GM18870 (cell line): ENCODE measurements around the gene SP2.

Experiments used
- ATAC-seq: cut with Tn5 transposase; IDR thresholded peaks from one replicate; pipeline ENCODE4 v1.9.1; 2021; ENCODE audit warnings: moderate library complexity; ENCODE audit not compliant: unreplicated experiment

The SP2 gene

DNA sequence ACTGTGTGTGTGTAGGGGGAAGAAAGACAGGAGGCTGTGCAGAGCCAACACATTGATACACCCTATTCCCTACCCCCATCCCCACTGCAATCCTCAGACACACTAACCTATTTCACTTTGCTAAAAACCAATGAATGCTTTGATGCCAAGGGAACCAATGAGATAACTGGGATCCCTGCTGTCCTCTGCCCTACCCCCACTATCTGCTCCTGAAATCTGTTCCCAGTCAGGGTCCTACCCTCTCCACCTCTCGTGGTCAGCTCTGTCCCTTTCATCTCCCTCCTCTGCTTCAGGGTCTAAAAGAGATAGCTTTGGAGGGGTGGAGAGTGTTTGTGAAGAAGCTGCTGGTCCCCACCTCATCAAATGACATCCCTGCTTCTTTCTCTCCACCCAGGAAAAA is 26.0 kb upstream of the SP2 start:
- ATAC-seq, result no peak

DNA sequence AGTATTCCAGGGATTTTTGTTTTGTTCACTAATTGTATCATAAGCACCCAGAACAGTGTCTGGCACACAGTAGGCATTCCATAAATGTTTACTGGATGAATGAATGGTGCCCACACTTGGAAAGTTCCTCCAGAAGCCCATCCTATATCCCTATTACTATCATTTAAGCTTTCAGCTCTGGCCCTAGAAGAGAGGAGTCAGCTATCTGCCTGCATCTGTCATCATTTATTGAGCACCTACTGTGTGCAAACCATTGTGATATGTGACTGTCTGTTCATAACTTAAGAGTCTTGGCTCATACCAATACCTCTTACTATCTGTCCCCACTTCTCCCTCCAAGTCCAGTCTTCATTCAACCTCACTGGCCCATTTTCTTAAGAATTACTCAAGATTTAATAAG is 25.0 kb upstream of the SP2 start:
- ATAC-seq, result no peak

DNA sequence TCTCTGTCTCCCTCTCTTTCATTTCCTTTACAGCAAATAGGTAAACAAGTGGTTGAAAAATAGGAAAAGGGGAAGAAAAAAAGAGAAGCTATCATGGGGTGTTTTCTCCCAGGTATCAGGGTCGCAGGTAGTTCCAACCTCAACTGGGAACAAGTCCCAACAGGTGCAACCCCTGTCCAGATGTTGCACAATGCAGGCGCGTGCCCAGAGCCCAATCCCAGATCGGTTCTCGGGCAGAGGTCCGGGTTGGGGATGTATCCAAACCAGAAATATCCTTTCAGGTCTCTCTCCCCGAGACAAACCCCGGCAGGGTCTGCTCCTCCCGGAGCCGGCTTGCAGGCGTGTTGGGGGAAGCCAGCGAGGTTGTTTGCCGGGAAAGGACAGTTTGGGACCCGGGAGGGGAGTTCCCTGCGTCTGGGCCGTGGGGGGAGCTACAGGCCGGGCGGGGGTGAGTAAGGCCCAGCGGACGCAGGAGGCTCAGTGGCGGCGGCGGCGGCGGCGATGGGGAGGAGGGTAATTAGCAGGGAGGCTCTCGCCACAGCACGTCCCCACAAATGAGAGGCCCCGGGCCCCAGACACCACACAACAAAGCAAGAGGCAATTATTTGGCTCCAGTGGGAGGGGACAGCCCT is 23.9 kb upstream of the SP2 start:
- no peak for ATAC-seq

DNA sequence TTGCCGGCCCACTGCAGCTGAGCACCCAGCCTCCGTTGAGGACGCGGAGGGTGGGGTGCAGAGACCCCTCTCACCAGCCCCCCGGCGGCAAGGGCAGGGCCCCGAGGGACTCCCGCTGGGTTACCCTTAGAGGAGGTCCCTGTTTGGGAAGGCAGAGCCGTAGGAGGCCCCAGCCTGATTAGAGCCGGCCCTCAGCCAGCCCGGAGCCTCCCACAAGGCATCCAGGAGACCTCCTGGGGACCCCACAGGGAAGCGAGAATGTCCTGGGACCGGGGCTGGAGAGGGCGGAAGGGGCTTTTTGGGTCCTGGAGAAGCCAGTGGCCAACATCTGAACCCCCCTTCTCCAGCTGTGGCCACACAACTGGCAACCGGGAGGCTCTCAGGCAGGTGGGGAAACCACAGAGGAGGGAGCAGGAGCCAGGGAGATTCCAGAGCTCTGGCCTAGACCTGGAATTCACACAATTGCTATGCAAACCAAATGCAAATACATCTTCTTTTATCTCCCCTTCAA is 23.3 kb upstream of the SP2 start:
- no peak for ATAC-seq

DNA sequence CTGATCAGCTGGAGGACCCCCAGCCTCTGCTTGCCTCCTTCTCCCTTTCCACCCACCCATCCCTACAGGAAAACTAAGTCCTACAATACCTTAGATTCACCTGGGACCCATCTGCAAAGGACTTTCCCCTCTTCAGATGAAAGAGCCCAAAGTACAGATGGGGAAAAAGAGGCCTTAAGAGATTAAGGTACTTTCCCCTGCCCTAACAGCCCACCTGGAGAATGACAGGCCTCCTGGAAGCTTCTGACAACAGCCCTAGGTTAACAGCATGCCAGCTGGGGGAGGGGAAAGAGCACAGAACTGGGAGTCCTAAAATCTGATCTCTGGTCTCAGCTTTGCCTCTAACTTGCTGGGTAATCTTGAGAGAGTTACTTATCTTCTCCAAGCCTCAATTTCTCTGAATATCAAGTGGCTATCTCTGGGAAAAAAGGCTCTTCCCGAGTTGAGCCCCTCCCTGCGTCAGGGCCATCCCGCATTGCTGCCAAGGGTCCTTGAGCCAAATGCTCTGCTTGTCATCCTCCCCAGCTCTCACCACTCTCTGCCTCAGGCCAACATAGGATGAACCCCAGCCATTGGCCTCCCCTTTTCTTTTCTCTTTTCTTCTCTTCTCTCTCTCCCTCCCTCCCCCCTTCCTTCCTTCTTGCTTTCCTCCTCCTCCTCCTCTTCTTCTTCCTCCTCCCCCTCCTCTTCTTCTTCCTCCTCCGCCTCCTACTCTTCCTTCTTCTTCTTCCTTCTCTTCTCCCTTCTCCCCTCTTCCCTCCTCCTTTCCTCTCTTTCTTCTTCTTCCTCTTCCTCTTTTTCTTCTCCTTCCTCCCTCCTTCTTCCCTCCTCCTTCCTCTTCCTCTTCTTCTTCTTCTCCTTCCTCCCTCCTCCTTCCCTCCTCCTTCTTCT is 22.6 kb upstream of the SP2 start:
- ATAC-seq, result no peak

DNA sequence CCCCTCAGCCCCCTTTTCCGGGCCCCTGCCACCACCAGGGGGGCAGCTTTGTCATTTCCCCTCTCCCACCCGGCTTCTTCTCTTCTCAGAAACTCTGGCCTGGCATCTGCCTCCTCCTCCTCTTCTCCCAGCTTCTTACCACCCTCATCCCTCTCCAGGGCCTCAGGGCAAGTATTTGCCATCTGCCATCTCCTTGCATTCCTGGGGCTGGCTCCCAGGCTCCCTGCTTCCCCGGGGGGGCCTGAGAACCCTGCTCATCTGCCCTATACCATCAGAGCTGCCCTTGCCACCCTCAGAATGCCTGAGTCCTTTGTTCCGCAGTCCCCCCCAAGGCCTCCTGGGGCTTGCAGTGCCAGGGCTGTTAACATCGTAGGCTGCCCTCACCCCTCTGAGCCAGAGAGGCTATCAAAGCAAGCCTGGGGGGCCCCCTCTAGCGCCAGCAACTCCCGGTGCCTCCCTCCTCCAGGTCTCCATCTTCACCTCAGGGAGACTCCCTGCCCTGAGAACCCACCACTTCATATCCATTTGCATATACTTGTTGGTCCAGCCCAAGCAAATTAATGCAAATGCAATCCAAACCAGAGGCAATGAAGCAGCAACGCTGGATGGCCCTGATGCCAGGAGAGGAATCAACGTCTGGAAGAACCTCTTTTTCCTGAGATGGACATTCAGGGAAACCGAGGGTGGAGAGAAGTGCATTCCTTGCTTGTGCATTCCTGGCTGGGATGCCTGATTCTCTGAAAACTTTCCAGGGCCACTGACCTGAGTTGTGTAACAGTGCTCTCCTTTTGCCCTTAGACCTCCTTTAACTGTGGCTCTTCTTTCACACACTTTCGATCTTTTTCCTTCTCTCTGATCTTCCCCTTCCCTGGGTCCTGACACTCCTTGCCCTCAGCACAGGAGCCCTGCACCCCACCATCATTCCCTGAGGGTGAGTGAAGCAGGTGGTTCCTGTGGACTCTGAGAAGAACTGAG is 20.7 kb upstream of the SP2 start:
- no peak for ATAC-seq

DNA sequence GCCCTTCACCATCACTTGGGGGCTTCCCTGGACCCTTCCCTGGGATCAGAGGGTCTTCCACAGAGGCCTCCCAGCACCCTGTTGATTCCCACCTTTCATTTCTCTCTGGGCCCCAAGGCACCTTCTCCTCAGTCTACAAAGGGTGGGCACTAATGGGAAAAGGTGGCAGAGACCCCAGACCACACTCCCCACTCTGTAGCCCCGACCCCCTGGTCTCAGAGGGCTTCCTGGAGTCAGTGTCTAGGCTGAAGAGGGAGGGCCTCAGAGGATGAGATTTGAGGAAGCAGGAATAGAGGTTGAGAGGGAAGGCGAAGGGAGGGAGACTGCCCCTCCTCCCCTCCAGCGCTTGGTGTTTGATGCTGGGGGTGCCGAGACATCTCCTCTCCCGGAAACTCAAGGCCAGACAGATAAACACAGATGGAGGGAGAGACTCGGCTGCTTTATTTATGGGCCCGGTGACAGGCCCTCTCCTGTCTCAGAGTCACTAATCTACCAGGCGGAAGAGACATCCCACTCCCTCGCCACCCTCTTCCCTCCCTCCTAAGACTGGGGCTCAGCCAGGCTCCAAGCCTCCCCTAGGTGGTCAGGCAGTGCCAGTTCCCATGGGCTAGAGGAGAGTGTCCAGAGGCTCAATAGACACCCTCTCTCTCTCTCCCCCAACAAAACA is 18.5 kb upstream of the SP2 start:
- no peak for ATAC-seq

DNA sequence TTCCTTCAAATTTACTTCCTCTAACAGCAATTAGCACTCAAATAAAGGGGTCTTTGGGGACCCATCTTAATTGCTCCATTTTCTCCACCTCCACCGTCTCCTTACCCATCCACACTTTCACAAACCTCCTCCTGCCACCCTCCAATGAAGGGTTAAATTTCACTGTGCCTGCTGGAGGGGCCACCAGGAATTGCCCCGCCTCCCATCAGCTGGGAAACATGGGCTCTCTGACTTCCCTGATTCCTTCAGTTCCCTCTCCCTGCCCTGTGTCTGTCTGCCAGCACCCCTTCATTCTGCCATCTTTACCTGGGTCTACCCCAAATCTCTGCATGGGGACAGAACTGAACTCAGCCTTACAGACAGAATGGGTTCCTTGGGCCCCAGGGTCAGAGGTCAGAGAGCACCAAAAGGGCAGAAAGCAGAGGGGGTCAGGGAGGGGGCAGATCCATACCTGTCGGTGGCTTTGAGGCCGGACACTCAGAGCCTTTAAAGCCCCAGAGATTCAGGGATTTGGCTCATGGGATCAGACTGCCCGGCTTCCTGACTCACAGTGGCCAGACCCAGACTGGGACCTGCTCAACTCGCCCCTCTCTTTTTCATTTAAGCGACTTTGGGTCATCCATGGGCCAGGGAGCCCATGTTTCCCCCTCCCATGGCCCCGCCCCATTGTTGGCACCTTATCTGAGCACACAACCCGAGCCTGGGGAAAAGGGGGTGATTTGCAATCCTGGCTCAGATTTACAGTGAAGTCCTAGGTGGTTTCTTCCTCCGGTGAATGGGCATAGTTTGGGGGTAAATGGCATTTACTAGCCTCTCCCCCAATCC is 17.6 kb upstream of the SP2 start:
- no peak for ATAC-seq

DNA sequence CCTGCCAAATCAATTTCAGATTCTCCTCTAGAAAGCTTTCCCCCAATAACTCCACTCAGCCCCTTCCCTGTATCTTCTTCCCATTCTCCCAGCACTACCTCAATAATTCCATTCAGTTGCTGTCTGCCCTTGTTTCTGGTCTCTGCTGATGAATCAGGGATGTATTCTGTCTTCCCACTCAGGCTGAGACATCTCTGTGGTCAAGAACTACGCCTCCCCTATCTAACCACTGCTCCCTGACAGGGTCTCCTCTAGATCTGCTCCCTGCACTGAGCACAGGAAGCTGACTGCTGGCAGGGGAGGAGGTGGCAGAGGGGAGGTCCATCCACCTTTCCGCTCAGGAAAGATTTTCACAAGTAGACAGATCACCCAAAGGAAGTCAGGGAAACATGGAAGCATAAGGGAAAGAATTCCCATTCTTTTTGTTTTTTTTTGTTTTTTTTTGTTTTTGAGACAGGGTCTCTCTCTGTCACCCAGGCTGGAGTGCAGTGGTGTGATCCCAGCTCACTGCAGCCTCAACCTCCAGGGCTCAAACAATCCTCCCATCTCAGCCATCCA is 16.9 kb upstream of the SP2 start:
- no peak for ATAC-seq

DNA sequence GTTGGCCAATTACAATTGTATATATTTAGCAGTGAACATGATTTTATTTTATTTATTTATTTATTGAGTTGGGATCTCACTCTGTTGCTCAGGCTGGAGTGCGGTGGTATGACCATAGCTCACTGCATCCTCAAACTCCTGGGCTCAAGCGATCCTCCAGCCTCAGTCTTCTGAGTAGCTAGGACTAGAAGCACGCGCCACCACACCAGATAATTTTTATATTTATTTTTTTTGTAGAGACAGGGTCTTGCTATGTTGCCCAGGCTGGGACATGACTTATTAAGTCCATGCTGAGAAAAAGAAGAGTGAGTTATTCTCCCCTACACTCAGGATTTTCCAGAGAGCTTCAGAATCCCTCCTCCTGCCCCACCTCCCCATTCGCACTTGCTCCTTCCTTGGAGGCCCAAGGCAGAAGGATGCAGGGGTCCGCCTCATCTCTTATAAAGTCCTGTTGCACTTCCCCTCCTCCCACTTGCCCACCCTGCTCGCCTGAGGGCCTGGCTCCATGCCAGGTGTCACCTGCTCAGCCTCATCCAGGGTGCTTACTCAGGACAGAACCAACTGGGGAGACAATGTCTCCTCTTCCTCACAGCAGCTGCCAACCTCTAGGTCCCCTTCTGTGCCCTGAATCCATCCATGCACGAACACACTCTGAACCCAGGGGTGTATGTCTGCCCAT is 16.1 kb upstream of the SP2 start:
- no peak for ATAC-seq

DNA sequence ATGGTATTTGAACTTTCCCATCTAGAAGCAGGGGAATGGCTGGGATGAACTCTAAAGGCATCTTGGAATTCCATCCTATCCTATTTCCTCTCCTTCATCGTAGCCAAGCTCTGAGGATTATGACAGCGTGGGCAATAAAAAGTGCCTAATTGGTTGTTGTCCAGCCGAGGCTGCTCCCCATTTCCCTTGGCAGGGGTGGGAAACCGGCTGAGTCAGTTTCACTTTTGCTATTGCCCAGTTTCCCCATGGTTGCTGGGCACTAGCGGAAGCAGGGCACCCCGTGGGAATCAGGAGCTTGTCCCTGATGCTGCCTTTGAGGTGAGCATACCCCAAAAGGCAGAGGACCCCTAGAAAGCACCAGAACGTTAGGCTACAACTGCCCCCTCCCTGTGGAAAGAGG is 13.8 kb upstream of the SP2 start:
- ATAC-seq, result no peak

DNA sequence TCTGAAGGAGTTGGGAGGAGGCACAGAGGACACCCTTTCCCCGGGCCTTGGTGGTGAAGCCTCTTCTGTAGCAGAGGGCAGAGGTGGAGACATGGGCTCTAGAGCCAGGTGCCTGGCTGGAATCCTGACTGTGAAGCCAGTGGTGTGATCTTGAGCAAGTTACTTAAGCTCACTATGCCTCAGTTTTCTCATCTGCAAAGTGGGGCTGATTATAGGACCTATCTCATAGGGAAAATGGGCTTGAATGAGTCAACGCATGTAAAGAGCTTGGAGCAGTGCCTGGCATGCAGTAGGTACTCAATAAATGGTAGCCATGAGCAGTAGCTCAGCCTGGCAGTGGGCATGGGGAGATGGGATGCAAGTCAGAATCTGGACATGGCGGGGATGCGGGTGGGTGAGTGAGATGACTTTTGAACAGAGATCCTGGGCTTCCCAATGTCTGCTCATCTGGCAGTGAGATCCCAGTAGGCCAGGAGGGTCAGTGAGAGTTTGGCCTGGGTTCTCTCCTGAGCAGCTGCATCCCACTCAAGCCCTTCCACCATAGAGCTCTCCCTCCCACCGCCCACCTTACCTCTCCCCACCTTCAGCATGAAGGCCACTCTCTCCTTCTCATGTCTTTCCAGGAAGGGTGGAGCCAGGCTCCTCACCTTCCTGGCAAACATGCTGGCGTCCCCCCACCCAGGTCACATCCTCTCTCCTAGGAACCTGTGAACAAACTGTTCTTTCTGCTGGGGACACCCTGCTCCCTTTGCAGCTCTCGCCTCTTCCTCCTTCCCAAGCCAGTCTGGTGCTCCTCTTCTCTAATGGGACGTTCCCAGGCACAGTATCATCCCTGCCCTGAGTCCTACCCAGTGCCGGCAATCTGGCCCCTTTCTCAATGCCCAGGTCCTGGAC is 13.1 kb upstream of the SP2 start:
- no peak for ATAC-seq

DNA sequence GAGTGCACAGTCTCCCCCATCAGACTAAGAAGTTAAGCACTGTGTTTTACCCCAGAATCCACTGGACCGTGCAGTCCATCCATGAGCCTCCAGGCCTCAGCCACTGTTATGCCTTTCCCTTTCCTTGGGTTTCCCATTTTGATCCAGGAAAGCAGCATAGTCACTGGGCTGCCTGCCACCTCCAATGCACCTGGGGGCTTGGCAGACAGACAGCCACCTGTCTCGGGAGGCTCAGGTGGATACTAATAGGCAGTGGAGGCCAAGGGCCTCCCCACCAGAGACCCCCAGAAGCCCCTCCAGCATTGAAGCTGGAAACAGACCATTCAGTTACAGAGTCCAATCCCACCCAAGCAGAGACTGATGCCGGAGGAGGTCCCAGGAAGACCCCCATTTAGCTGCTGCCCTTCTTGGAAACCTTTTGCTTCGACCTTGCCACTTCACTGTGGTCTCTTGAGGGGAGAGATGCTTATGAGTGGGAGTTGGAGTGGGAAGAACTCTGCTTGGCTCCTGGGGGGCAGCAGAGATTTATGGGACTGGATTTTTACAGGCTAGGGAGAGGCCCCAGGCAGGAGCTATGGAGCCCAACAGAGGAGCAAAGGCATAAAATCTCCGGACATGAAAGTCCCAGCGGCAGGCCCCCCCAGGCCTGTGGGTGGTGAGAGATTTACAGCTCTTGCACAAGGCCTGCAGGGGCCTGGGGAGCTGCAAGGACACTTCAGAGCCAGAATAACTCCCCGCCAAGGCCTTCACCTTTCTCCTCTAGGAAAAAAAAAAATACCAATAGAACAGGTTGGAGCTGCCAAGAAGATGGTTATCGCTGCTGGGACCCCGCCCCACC is 12.2 kb upstream of the SP2 start:
- ATAC-seq, result no peak

DNA sequence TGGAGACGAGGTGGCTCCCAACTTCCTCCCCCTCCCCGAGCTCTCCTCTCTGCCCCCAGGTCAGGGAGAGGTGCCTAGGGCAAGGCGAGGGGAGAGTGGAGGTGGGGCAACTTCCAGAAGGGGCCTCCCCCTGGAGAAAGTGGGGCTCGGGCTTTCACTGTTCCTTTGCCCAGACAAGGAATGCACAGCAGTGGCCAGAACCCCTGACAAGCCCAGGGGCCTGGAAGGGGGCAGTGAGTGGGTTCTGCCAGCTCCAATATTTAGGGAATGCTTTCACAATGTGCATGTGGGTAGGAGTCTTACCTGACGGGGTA is 11.7 kb upstream of the SP2 start:
- ATAC-seq, result no peak

DNA sequence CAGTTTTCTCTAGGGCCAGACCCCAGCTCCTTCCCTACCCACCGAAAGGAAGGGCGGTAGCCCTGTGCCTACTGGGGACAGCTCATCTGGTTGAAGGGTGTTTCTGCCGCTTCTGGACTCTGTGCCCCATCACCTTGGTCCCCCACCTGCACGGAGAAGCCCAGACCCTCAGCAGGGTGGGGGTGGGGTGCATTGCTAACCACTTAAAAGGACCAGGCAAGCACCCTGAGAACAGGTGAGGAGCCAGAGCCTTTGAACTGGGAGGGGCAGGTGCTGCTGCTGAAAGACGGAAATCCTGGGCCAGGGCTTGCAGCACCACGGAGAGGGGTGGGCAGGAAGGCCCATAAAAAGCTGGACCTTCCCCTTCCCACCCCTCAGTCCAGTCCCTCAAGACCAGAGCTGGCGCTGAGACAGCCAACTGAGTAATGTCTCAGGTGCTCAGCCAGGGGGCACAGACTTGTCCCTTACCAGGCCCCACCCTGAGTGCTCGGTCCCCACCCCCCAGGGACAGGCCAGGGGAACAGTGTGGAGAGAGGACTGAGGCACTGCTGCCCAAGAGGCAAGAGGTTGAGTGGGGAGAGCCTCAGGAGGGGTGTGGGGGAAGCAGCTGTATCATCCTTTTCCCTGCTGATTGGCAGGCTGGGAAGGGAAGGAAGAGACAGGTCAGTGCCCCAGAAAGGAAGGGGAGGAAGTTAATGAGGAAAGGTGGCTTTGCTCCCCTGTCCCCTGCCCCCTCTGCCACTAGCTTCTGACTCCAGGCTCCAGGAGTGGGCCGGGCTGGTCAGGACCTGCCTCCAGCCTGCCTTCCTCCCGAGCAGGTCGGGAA is 10.9 kb upstream of the SP2 start:
- ATAC-seq, result no peak

DNA sequence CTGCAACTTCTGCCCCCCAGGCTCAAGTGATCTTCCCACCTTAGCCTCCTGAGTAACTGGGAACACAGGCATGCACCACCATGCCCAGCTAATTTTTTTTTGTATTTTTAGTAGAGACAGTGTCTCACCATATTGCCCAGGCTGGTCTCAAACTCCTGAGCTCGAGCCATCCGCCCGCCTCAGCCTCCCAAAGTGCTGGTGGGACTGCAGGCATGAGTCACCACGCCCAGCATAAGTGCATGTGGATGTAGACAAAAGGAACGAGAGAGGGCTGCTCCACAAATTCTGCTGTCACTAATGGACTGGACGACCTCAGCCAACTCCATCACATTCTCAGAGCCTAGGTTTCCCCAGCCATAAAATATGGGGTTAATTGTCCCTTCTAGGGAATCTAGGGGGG is 7.7 kb upstream of the SP2 start:
- no peak for ATAC-seq
